Amniotic stem cell (primary cell): Measurements from ENCODE around the gene KIRREL3.

Experiments
- DNase-seq: peaks from one replicate; lab custom pipeline; 2025; lab: John Stamatoyannopoulos, UW

Gene KIRREL3

DNA sequence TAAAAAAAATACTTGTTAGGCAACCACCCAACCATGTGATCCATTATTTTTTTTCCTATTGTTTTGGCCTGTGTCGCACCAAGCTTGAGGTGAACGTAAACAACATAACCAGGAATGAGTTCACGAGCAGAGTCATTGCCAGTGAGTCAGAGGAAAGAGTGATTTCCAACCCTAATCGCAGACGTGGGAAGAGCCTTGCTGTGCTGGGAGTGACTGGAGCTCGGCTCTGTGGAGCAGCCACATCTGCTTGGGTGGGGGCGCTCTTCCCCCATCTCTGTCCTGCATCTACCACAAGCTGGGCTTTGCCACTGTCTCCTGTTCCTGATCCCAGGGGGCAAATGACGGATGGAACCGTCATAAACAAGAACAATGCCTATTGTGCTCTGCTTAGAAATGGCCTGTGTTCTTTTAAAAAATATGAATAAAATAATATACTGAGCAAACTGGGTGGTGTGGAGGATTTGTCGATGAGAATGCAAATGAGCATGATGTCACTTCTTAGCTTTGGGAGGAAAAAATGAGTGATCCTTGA lies 210.0 kb downstream of the KIRREL3 start:
- DNase-seq: peak; percentile 67

DNA sequence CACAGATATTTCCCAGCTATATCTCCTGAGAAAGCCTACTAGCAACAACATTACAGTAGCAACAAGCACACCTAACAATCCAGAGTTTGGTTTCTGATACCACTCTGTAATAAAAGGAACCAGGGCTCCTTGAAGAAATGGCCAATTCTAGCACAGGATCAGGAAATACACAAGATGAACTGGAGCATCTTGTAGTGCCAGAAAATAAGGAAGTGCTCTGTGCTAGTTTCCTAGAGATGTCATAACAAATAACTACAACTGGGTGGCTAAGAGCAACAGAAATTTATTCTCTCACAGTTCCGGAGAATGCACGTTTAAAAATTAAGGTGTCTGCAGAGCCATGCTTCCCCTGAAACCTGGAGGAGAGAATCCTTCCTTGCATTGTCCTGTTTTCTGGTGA lies 217.8 kb downstream of the KIRREL3 start:
- DNase-seq: no peak

DNA sequence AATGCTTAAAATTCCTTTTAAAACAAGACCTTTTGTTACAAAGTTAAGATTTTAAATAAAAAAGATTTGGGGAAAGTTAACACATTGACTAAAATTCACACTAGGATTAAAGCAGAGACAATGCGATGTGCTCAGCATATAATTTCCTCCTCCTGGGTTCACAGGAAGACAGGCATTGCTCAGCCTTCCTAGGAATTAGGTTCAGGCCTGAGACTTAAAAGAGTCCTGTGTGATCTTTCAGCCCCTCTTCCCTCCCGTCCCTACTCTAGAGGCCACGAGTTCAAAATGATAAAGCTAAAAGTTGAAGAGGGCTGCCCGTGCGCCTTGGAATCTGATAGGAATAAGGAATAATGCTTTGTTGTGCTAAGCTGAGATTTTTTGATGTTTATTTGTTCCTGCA lies 218.6 kb downstream of the KIRREL3 start:
- no peak for DNase-seq

DNA sequence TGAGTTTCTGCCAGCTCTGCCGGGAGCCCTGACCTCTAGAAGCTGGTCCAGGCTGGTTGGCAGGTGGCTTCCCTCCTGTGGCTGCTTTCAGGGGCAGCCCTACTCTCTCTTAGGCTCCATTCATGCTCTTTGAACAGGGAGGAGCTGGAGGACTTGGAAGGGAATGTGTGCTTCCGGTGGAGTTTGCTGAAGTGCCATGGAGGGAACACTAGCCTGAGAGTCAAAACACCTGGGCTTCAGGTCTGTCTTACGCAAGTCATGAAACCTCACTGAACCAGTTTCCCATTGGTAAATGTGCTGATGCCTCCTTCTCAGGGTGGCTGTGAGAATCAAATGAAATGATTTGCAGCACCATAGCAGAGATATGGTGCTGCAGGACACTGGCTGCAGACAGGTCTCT lies 224.5 kb downstream of the KIRREL3 start:
- DNase-seq: no peak

DNA sequence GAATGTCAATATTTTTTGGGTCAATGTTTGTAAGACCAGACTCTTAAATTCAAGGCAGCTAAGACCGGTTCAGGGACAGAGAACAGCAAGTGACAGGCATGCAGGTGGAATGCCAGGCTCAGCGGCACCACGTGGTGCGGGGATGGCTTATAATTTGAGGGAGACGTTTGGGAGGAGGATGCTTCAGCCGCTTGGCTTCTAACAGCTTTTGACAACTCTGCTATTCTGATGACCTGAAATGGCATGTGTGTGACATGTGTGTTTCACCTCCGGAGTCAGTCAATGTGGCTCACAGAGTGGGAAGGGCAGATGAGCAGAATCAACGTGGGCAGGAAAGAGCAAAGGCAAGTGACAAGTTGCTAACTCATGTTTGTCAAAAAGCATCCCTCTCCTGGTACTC lies 228.3 kb downstream of the KIRREL3 start:
- DNase-seq: no peak

DNA sequence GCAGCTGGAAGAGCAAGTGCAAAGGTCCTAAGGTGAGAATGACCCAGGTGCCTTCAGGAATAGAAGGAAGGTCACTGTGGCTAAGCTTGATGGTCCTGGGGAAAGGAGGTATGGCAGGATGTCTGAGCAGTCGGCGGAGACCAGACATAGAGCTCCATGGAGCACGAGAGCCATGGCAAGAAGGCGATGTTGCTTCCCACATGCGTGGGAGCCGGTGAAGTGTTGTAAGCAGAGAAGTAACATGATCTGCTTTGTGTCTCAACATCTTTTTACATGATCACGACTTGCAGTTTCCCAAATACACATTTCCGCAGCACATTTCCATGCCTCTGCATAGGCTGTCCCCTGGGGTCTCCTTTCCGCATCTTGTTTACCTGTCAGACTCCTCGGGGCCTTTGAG lies 231.9 kb downstream of the KIRREL3 start:
- no peak for DNase-seq

DNA sequence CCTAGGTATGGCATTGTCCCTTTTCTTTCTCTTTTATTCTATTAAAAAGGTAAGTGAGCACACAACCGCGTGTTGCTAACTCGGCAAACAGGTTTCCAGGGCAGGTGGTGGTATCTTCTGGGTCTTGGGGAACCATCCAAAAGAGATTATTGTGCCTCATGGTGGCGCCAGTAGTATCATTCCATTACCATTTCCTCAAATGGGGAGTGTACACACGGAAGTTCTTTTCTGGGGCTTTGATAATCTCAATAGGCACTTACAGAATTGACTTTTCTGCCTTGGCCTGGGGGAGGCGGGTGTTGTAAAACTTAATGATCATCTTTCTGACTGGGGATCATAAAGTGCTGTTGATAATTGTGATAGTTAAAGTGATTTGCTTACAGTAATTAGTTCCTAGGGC lies 234.1 kb downstream of the KIRREL3 start:
- DNase-seq: no peak

DNA sequence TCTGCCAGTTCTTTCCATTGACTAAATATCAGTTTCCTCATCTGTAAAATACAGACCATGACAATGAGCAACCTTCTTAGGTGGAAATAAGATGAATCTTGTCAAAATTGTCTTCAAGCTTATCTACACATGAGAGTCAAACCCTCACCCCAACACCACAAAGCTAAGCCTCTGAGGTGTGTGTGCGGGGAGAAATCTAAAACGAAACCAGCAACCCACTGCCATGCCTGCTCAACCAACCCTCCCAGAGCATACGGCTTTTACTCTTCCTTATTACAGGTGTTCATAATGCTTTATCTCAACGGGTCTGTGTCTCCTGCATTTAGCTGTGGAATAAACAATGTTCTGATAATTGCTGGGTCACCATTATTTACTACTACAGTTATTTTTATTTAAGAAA lies 235.4 kb downstream of the KIRREL3 start:
- DNase-seq: no peak

DNA sequence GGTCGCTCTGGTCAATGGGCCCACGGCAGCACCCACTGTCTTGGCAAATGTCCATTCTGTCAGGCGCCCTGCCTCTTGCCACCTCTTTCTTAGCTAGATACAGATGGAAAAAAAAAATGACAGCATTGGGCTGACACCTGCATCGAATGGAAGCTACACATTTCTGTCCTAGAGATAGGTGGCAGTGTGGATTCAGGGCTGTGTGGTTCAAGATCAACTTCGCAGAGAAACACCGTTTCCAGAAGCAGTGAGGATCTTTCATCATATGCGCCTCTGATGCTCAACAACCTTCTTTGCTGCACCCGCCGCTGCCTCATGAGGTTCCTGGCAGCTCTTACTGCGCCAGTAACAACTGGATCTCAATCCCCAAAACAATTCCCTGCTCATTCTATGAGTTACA lies 236.3 kb downstream of the KIRREL3 start:
- DNase-seq: no peak

DNA sequence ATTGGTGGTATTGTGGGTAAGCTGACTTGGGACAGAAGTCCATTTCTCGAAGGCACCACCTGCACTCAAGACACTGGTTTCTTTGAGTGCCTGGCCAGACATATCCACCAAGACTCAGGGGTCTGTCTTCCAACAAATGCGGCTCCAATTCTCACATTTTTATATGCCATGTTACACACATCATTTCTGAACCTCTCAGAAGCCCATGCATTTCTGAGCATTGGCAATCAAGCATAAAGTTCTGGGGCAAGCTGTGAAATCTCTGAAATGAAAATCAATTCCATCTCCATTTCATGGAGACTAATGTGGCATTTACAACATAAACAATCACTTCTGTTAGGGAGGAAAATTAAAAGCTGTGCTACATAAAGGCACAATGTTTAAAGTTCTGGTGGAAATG lies 243.7 kb downstream of the KIRREL3 start:
- DNase-seq: no peak

DNA sequence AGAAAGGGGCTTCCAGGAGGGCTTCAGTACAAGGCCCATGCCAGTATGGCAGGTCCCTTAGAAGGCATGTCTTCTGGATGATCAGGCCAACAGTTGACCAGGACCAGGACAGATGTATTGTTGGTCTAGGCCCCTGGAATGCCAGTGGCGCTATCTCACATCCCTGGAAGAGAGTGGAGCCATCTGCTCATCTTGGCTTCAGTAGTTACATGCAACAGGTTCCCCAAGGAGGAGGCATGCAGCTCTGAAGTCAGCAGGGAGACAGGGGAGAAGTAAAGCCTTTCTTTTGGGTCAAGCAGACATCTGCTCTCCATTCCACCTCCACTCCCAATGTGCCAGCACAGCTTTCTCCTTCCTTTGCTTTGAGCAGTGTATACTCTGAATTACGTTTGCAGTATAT lies 244.1 kb downstream of the KIRREL3 start:
- no peak for DNase-seq

DNA sequence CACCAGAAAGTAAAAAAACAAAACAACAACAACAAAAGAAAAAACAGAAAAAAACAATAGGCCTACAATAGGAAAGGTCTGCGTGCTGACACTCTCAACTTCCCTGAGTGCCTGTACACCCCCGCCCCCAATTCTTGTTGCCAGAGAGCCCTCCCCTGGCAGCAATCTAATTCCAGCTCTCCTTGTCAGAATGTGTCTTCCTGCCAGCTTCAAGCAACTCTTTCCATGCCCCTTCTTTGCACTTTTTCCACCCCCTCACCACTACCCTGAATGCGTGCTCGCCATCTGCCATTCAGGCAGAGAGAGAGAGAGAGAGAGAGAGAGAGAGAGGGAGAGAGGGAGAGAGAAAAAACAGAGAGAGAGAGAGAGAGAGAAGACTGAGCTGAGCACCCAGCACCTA lies 245.0 kb downstream of the KIRREL3 start:
- no peak for DNase-seq

DNA sequence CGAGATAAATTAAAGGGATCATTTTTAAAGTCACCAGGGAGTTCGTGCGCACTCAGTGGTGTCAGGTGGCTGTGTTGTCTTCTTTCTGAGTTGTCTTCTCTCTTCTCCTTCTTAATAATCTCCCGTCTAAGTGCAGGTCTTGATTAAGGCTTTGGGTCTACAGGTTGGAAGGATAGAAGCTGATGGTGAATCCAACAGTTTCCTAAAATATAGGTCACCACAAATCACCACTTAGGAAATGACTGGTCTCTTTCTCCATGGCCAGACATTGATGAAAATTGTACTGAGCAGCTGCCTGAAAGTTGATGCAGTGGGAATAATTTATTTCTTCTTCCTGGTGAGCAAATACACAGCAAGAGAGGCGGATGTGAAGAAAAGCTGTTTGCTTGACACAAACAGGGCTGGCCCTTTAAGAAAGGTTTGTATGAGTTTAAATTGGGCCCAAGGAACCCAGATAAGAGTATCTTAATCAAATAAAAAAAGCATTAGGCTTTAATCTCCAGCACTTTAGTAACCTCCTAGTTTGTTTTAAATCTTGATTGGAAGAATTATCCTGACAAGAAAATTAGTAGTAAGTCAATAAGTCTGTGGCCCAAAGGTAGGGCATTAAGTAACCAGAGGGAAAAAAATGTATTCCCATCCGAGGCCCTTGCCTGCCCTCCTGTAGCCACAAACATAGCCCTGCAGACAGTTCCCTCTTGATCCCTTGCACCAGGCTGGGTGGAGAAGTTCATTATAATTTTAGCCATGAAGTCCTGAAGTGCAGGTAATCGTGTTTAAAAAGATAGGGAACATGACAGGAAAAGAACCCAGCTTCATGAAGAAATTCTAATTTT lies 245.8 kb downstream of the KIRREL3 start:
- no peak for DNase-seq

DNA sequence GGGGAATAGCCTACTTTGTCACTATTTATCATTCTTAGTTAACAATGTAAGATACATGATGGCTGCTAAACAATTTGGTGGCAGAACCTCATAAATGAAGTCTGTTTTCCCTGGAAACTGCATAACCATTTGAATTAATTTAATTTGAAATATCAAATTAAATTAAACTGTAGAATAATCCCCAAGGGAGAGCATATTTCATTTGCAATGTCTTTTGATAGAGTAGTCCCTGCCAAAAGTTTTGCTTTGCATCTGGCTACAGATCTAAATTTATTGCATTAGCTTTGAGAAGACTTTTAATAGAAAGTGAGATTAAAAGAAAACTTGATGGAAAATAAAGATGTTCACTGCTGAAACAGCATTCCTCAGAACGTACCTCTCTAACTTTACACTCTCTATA lies 246.6 kb downstream of the KIRREL3 start:
- DNase-seq: no peak

DNA sequence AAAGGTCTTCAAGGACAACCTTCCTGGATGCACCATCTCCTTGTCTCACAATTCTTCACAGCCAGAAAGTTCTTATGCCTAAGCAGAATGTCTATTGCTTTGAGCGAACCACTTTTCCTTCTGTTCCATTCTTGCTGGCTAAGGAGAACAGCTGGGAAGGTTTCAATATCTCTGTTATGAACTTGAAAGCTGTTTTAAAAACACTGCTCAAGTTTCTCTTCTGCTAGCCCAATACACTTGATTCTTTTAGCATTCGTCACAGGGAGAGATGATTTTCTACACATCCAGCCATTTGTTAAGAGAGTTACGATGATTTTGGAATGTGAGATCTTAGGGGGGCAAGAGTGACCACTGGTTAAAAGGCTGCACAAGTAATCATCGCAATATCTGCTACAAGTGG lies 249.3 kb downstream of the KIRREL3 start:
- DNase-seq: no peak

DNA sequence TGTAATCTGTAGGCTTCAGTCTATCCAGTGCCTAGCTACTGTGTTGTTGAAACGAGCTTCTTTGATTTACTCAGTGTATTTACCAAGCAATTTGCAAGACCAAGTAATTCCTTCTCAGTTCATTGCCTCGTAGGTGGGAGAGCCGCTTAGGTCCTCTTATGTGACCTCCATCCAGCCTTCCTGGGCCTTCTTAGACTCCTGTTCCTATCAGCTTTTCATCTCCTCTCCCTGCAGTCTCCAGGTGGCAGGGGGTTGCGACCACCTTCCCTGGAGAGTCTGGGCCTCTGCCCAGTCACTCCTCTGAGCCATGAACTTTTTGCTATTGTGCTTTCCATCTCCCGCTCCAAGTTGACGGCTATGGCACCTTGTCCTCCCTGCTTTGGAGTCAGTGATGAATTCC lies 251.8 kb downstream of the KIRREL3 start:
- DNase-seq: no peak

DNA sequence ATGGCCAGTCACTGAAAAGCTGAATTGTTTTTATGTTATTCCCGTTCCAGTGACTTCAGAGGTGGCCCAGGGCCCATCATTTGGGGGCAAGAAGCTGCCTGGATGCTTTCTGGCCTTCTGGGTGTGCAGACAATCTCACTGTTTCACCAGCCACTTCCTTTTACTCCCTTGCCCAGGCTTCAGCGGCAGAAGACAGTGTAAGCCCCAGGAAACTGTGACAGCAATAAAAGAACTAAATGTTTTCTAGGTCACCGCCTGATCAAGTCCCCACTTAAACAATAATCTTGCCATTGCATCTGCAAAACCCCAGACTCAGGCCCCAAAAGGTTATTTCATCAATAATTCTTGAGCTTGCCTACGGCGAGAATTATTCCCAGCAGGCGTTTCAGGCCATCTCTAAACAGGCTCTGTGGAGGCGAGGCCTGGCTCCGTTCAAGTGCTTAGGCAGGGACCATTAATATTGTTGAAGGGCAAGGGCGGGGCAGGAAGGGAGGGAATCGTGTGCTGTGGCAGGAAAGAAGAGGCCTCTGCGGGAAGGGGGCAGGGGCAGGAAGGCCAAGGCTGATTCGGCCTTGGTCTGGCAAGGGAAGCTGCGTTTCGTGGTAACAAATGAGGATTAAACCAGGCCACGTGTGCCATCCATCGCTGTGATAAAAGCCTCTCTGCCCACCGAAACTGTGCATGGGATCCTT lies 252.3 kb downstream of the KIRREL3 start:
- no peak for DNase-seq

DNA sequence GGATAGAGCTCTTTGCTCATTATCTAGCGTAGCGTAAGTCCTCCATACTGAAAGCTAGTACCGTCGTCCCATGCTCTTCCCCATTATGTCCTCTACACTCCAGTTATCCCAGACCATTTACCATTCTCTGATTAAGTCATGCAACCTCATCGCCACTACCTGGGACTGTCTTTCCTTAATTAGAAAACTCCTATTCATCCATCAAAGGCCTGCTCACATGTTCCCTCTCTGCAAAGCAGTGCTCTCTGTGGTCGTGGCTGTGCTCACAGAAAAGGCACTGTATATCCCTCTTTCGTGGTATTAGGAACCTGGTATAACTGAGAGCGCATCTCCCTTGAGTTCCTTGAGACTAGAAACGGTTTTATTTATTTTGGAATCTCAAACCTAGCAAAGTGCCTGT lies 253.3 kb downstream of the KIRREL3 start:
- DNase-seq: no peak

DNA sequence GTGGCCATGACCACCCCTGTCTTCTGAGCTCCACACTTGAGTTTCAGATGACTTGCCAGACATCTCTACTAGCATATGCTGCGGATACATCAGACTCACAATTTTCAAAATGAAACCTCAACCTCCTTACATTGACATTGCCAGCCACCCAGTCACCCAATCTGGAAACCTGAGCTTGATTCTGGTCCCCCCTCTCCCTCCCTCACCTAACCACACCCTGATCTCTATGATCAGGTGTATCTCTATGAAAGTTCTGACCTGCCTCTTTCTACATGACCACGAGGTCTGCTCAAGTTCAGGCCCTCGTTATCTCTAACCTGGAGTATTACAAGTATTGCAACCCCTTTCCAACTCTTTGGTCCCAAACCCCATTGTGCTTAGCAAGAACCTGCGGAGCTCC lies 254.1 kb downstream of the KIRREL3 start:
- DNase-seq: no peak

DNA sequence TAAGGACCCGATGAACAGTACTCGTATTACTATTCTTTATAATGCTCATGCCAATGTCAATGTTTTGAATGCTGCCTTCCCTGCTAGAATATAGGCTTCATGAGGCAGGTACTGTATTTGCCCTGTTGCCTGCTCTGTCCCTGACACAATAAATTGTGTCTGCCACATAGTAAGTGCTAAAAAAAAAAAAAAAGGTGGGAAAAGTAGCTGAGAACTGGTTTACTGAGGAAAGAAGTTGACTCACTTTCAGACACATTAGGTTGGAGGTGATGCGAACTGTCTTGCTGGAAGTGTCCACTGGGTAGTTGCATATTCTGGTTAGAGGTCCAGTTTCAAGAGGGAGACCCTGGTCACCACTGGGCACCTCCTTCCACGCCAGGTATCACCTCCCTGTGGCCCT lies 255.9 kb downstream of the KIRREL3 start:
- DNase-seq: no peak

DNA sequence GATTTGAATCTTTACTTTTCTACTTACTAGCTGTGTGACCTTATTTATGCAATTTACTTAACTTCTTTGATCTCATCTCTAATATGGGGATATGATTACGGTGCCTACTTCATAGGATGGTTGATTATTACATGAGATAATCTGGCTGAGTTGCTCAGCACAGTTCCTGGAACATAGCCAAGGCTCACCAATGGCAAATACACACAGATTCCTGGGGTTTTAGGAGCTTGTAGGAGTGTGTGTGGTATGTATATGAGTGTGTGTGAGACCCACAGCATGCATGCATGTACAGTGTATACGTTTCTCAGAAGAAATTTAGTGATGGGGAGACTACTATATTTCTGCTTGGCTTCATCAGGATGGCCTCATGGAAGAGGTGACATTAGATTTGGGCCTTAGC lies 256.9 kb downstream of the KIRREL3 start:
- DNase-seq: no peak

DNA sequence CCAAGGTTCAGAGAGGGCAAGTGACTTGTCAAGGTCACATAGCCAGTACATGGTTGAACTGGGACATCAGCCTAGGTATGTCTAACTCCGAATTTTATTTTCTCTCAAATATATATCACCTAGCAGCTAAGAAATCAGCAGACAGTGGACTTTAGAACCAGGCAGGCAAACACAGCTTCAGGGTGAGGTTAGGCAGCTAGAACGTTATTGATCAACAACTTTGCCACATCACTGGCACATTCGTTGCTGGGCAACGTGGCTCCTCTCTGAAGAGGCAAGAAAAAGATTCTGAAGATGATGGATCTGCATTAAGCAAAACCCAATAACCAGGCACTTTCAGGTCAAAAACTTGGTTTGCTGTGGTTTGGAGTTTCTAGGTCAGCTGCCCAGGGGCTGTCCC lies 258.0 kb downstream of the KIRREL3 start:
- no peak for DNase-seq

DNA sequence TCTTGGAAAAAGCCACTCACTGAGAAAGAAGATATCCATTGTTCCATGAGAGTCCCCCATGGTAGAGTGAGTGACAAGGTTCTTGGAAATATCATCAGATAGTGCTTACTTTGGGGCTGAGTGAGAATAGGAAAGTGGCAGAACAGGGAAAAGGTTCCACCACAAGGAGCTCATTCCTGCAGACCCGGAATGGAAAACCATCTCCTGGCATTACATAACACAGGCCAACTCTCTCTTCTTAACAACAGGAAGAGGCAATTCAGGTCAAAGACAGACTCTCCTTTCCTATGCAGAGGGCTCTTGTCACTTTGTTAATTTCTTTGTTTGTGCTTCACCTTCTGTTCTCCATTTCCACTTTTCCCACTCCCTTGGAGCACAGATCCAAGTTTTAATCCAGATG lies 259.7 kb downstream of the KIRREL3 start:
- no peak for DNase-seq
